Measurements from ENCODE around the gene TOP1. TPM values are rescaled to one million over a fixed set of nuclear protein-coding genes. Genes with fewer than 3 reads are reported as not detected.

The TOP1 gene
- total and polyA plus RNA-seq, 2 of the 4 experiments (the other 2 are of a cell fraction), result 14.0 to 21.5 TPM

DNA sequence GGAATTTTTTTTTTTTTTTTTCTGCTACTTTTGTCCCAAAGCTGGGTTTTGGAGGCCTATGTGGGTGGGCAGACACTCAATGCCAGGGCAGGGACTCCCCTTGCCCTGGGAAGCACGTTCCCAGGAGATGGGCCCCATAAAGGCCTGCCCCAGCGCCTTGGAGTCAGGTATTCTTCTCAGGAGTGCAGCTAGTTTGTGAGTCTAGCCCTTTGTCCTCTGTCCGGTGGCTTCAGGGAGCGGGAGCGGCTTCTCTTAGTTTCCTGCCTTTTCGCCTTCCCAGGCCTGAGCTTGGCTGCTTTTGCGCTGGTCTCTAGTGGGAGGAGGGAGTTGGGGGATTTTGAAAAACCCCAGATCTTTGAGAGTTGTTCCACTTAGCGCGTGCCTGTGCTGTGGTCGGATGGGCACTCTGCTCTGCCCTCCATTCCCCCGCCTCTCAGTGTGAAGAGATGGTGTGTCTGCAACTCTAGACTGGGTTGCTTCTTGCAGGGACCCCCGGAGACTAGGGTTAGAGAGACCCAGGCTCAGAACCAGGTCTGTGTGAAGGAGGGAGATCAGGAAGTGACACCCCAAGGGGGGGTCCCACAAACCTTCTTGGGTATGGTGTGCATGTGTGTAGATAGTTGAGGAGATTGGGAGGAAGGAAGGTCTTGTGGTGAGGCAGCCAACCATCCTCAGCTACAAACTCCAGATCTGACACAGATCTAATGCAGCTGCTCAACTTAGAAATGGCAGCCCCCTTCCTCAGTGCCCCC is 110.0 kb downstream of the TOP1 start:
- Histone ChIP-seq H3K9ac (ENCODE audit: low read depth, low read length) (peak overlapping the region; percentile 78), H3K9me3 (ENCODE audit: control insufficient read depth, insufficient read depth, low read length) (no peaks in the 10 kb centered on the region), H2BK20ac (ENCODE audit: low read depth, low read length) (no peak overlapping the region), H3K4ac (ENCODE audit: low read depth, low read length) (peak overlapping the region; percentile 47), H3K27ac (ENCODE audit: insufficient read depth, low read length) (peak overlapping the region; percentile 82), H4K20me1 (ENCODE audit: insufficient read depth, low read length) (peaks cover 54% of the 10 kb centered on the region), H4K5ac (ENCODE audit: low read depth, low read length) (peak overlapping the region; percentile 28; the same call in 1 of the 2 replicates), H3K4me3 (ENCODE audit: insufficient read depth, low read depth, low read length) (peak overlapping the region; percentile 98), H4K91ac (ENCODE audit: insufficient read depth, low read depth, low read length) (peak overlapping the region; percentile 43), H3K4me2 (ENCODE audit: low read depth, low read length) (peak overlapping the region; percentile 89), H2AFZ (replicated peaks; ENCODE audit: low read length, poor library complexity) (peak overlapping the region; percentile 94), H2AK9ac (replicated peaks; ENCODE audit: low read depth, low read length, poor library complexity) (peak overlapping the region; percentile 85), H3K18ac (ENCODE audit: low read depth, low read length) (no peak overlapping the region), H3K56ac (ENCODE audit: extremely low read depth, insufficient read depth, low read length) (peak overlapping the region; percentile 75), H3K9me1 (ENCODE audit: insufficient read depth, low read length) (peaks cover 37% of the 10 kb centered on the region), H3K36me3 (ENCODE audit: control insufficient read depth, insufficient read depth, low read length) (no peaks in the 10 kb centered on the region), H3K4me1 (ENCODE audit: control insufficient read depth, insufficient read depth, low read length) (peaks cover 22% of the 10 kb centered on the region), H3K27me3 (ENCODE audit: control insufficient read depth, insufficient read depth, low read length) (no peaks in the 10 kb centered on the region), H3K14ac (replicated peaks; ENCODE audit: low read depth, low read length) (peak overlapping the region; percentile 49), H2AK5ac (ENCODE audit: low read depth, low read length) (peak overlapping the region; percentile 71), H3K79me1 (ENCODE audit: low read depth in 1 of 2, low read length in 2 of 2) (peaks cover 9 to 59% of the 10 kb centered on the region in 2 experiments), H2BK120ac (ENCODE audit: low read depth, low read length) (no peak overlapping the region; the same call in 1 of the 2 replicates), H2BK15ac (ENCODE audit: low read depth, low read length) (no peak overlapping the region), H2BK5ac (ENCODE audit: low read depth, low read length, poor library complexity, severe bottlenecking) (peak overlapping the region; percentile 6), H4K8ac (ENCODE audit: low read depth in 2 of 2, low read length in 2 of 2) (peak overlapping the region; percentile 49 to 60; a peak in 2 of 4 replicates), H3K23ac (ENCODE audit: low read depth, low read length) (peak overlapping the region; percentile 61)
- WGBS, 2 experiments (ENCODE audit: extremely low coverage in 2 of 2, insufficient read length in 1 of 2), result 3% methylated on average over 5 of the region's 12 CpGs; no CpG with 5 or more reads in 1 of the 2 experiments
- ATAC-seq (ENCODE audit: low read depth) (no peak), DNase-seq (peak; percentile 12)
- dilution Hi-C loops (cut with HindIII; ENCODE audit: low sequenced_read_pairs, unreplicated experiment), result no loop called here
- intact Hi-C loops (cut with micrococcal nuclease), result loop anchor here (5.0 kb wide), 2 partner anchors 189 to 554 kb away; no protein-coding TSS in a partner anchor
- no TSS peak for BruUV-seq (replicated peaks)
- in situ Hi-C loops (cut with MboI; ENCODE audit: low sequenced_read_pairs), result no loop called here
- TF ChIP-seq NFE2L2 (IDR thresholded peaks at IDR 0.05; ENCODE audit: low read depth, low read length), result no peak
- TF ChIP-seq BHLHE40 (IDR thresholded peaks at IDR 0.05; ENCODE audit: low read depth, low read length), result no peak
- TF ChIP-seq CEBPB (IDR thresholded peaks at IDR 0.05; ENCODE audit: low read depth, low read length), result no peak
- no peak for TF ChIP-seq POLR2A (IDR thresholded peaks at IDR 0.05; ENCODE audit: low read depth, low read length)
- TF ChIP-seq CHD1 (IDR thresholded peaks at IDR 0.05; ENCODE audit: low read depth, low read length), result no peak
- TF ChIP-seq MAZ (IDR thresholded peaks at IDR 0.05; ENCODE audit: borderline replicate concordance, low read depth, low read length), result no peak
- no peak for TF ChIP-seq MXI1 (IDR thresholded peaks at IDR 0.05; ENCODE audit: borderline replicate concordance, low read depth, low read length)
- TF ChIP-seq SMC3 (IDR thresholded peaks at IDR 0.05; ENCODE audit: low read depth, low read length), result no peak
- TF ChIP-seq, protein P1, sequence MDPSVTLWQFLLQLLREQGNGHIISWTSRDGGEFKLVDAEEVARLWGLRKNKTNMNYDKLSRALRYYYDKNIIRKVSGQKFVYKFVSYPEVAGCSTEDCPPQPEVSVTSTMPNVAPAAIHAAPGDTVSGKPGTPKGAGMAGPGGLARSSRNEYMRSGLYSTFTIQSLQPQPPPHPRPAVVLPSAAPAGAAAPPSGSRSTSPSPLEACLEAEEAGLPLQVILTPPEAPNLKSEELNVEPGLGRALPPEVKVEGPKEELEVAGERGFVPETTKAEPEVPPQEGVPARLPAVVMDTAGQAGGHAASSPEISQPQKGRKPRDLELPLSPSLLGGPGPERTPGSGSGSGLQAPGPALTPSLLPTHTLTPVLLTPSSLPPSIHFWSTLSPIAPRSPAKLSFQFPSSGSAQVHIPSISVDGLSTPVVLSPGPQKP (IDR thresholded peaks at IDR 0.05; ENCODE audit: borderline replicate concordance, low read depth, low read length), result no peak
- no peak for TF ChIP-seq MAFK (IDR thresholded peaks at IDR 0.05; ENCODE audit: low read depth, low read length)
- TF ChIP-seq RFX5 (IDR thresholded peaks at IDR 0.05; ENCODE audit: low read depth, low read length), result no peak
- ChIA-PET POLR2A (ENCODE audit: unreplicated experiment) (interaction anchor here (0.5 to 0.6 kb wide), 2 partner anchors 183 to 287 kb away, joined by 3 to 6 read pairs; no protein-coding TSS in a partner anchor), CTCF (interaction anchor here (1.0 kb wide), 3 partner anchors 11 to 202 kb away, joined by 3 to 4 read pairs (median 4); partner anchors contain the start of gene LPIN3)
